ENCODE data around the gene TM9SF1.

The TM9SF1 gene

DNA sequence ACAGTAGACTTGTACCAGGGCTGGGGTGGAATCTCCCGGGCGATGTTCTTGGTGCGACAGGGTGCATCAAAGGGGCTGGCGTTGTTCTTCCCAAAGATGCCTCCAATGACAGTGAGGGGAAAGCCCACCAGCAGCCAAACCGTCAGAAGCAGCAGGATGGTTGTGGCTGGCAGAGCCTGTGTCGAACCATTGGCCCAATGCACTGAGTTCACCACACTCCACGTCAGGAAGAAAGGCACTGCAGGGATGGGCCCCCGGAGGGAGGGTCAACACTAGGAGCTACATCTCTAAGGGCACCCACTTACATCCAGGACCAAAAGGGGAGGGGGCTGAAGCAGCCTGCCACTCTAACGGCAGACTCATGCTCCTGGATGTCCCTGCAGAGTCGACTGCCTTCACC, 4.8 kb downstream of the TM9SF1 start:
- DNase-seq (ENCODE audit: extremely low read depth, low read depth) = no peak
- TF ChIP-seq, protein P1, sequence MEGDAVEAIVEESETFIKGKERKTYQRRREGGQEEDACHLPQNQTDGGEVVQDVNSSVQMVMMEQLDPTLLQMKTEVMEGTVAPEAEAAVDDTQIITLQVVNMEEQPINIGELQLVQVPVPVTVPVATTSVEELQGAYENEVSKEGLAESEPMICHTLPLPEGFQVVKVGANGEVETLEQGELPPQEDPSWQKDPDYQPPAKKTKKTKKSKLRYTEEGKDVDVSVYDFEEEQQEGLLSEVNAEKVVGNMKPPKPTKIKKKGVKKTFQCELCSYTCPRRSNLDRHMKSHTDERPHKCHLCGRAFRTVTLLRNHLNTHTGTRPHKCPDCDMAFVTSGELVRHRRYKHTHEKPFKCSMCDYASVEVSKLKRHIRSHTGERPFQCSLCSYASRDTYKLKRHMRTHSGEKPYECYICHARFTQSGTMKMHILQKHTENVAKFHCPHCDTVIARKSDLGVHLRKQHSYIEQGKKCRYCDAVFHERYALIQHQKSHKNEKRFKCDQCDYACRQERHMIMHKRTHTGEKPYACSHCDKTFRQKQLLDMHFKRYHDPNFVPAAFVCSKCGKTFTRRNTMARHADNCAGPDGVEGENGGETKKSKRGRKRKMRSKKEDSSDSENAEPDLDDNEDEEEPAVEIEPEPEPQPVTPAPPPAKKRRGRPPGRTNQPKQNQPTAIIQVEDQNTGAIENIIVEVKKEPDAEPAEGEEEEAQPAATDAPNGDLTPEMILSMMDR (IDR thresholded peaks at IDR 0.05; ENCODE audit: low read depth, low read length, missing control alignments) = no peak
- no peak overlapping the region for H3K4me3 ChIP-seq (replicated peaks; ENCODE audit: low read depth, low read length)

DNA sequence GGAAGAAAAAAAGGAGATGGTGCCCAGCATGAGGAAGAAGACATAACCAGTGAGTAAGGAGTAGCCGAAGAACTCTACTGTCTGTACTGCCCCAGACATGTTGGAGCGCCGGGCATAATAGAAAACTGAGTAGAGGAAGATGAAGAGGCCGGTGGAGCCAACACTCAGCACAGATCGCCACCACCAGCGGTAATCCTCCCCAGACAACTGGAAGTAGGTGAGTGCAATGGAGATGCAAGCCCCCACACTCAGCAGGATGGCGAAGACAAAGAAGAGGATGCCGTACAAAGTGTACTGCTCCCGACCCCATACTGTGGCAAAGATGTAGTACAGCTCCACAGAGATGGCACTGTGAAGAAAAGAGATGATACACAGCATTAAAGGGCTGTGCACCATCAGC, 5.8 kb downstream of the TM9SF1 start:
- peak overlapping the region; percentile 89; the same call in 1 of the 2 replicates for H3K4me3 ChIP-seq (replicated peaks; ENCODE audit: low read depth, low read length)
- TF ChIP-seq, protein P1 (IDR thresholded peaks at IDR 0.05; ENCODE audit: low read depth, low read length, missing control alignments) = no peak
- DNase-seq (ENCODE audit: extremely low read depth, low read depth) = no peak

DNA sequence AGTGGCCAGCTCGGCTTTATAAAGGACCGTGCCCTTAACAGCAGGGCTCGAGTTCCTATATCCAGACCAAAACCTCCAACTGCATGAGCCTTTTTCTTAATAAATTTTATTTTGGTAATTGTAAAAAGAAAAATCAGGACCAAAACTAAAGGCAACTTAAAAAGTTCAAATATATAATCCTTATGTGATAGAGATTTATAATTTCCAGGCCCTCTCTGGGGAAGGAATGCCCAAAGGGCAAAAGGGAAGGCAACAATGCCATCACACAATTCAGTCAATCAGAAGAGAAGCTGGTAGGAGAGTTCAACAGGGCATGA, 6.2 kb downstream of the TM9SF1 start:
- H3K4me3 ChIP-seq (replicated peaks; ENCODE audit: low read depth, low read length) = peak overlapping the region; percentile 89
- TF ChIP-seq, protein P1 (IDR thresholded peaks at IDR 0.05; ENCODE audit: low read depth, low read length, missing control alignments) = no peak
- DNase-seq (ENCODE audit: extremely low read depth, low read depth) = no peak

DNA sequence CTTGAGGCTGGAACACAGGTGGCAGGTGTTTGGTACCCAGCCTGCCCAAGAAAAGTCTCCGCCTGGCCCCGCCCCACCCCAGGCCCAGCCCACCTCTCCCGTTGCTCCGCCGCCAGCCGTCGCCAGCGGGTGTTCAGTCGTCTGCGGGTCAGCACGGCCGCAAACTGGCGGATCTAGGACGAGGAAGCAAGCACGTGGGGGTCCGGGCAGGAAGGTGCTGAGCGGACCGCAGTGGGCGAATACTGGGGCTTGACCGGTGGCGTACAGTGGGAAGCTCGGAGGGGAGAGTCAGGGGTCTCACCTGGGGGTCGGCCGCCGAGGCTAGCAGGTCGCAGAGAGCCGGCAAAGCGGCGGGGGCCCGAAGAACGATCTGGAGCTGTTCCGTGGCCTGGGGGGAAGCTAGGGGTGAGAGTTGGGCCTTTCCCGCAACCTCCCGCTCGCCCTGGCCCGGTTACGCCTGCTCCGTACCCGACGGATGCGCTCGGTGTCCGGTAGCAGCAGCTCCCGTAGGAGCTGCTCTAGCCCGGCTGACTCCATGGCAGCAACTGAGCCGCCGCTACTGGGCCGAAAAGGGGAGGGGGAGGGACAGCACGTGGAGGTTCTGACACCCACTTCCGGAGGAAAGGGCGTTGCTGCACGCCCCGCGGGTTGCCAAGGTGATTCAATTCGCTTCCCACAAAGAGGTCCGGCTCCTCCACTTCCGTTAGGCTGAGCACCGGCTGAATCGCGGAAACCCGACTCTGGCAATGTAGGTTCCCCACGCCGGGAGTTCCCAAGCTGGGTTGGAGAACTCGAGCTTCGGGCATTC, 6.8 kb downstream of the TM9SF1 start, which contains the start of gene IPO4:
Gene IPO4 (minus strand): TSS at position 566 of the 808 bp plus-strand sequence. CDS start 29 bp downstream, at position 537.
- peak; percentile 94 for DNase-seq (ENCODE audit: extremely low read depth, low read depth)
- TF ChIP-seq, protein P1 (IDR thresholded peaks at IDR 0.05; ENCODE audit: low read depth, low read length, missing control alignments) = no peak
- H3K4me3 ChIP-seq (replicated peaks; ENCODE audit: low read depth, low read length) = peak within 1 kb of the TSS; percentile 89

DNA sequence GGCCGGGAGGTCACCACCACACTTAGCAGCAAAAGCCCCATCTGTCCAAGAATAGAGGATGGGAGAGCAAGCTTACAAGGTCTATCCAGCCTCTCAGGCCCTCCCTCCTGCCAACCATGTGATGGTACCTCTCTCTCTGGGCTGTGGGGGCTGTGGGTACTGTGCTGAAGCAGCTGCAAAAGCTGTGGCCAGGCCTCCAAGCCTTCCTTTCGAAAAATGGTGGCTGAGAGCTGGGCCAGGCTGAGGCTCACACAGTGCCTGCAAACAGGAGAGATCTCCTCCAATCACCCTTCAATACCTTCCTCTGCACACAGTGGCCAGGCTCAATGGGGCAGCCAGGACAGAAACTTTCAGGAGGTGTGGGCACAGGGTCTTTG, 7.7 kb downstream of the TM9SF1 start:
- H3K4me3 ChIP-seq (replicated peaks; ENCODE audit: low read depth, low read length) = peak overlapping the region; percentile 89
- TF ChIP-seq, protein P1 (IDR thresholded peaks at IDR 0.05; ENCODE audit: low read depth, low read length, missing control alignments) = no peak
- no peak for DNase-seq (ENCODE audit: extremely low read depth, low read depth)

DNA sequence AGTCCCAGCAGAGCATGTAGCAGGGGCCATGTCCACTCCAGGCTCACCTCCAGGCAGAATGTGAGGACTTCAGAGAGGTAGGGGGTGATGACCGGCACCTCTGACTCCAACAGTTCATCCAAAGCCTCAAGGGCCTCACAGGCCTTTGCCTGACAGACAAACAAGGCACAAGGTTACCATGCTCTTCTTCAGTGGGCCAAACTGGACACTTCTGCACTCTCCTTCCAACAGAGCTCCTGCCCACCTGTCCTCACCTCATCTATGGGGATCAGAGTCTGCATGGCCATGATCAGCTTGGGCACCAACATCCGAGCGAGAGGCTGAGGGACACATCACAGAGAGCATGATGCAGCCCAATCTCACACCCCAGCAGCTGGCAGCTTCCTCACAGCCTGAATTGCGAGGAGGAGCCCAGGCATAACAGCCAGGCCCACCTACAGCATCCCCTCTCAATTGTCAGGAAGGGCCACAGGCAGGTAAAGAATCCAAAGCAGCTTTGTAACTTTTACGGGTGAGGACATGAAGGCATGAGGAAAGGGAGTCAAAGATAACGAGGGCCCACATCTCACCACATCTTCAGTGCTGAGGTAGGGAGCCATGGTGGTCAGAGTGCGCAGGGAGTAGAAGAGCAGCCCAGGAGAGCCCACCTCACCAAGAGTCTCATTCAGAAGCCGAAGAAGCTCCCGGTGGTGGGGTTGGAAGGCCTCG, 8.3 kb downstream of the TM9SF1 start:
- peak overlapping the region; percentile 89 for H3K4me3 ChIP-seq (replicated peaks; ENCODE audit: low read depth, low read length)

More for the DNA sequence above, 8.3 kb downstream of the TM9SF1 start:
- TF ChIP-seq, protein P1 (IDR thresholded peaks at IDR 0.05; ENCODE audit: low read depth, low read length, missing control alignments) = no peak
- no peak for DNase-seq (ENCODE audit: extremely low read depth, low read depth)
